Measurements from ENCODE around the gene ASB2. TPM values are rescaled to one million over a fixed set of nuclear protein-coding genes. Genes with fewer than 3 reads are reported as not detected.

ASB2 gene
- total RNA-seq, 2 donors from 2014 or later: 10.3 to 17.4 TPM

DNA sequence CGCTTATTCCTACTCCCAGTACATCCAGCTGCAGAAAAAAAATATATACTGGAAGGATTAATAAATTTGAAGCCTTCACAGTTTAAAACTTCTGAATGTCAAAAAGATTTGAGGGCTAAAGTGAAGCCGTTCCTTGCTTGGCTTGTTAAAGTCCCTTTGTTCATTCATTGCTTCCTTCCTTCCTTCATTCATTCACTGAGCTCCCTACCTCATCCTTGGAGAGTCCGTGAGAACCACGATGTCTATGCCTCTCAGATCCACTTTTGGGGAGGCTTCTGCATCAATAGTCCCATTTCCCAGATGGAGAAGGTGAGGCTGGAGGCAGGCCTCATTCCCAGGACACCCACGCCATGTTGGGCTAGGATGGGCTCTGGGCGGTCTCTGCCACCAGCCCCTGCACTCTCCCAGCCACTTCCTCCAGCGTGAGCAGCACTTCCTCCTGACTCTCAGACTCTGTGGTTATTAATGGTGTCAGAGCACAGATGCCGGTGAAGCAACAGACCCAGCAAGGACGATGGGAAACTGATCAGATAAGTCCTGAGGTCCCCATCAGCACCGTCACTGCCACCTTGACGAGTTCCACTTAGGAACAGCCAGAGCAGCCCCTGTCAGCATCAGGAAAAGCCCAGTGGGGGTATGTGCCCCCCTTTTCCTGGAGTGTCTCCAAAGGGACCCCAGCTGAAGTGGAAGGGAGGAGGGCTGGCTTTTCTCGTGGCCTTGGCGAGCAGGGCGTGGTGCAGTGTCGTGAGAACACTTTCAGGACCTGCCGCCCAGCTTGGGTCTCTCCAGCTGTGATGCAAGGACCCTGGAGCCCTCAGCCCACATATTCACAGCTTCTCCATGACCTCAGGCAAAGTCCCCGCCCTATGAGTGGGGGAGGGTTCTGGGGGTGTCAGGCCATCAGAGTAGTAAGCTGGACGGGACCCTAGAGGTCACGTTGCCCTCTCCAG, 21.2 kb downstream of the ASB2 start:
- TF ChIP-seq POLR2AphosphoS5 (IDR thresholded peaks at IDR 0.05): no peak
- no peak overlapping the region for H3K4me3 ChIP-seq
- H3K9me3 ChIP-seq: no peaks in the 10 kb centered on the region
- 71% methylated on average over 19 of the region's 19 CpGs for WGBS
- no peak for DNase-seq (ENCODE audit: low spot score)
- no peaks in the 10 kb centered on the region for H3K36me3 ChIP-seq
- no peaks in the 10 kb centered on the region for H3K4me1 ChIP-seq (replicated peaks)
- intact Hi-C loops (cut with DNase I): no loop called here
- no peaks in the 10 kb centered on the region for H3K27me3 ChIP-seq (replicated peaks; ENCODE audit: insufficient read depth)
- no peak overlapping the region for H3K27ac ChIP-seq

DNA sequence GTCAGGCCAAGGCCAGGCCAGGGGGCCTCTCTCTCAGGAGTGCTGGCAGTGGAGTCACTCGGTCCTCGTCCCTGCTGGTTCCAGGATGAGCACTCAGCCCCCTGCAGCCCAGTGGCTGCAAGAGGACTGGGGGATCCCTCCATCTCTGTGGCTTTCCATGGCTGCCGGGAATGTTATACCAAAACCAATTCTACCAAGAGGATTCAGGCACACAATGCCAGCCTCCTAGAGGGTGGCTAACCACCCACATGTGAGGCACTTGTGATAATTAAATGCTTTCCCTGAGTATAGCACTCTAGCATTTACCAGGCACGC, 21.9 kb downstream of the ASB2 start:
- H3K9me3 ChIP-seq: no peaks in the 10 kb centered on the region
- WGBS: 88% methylated on average over 4 of the region's 4 CpGs
- no peak for DNase-seq (ENCODE audit: low spot score)
- no peaks in the 10 kb centered on the region for H3K27me3 ChIP-seq (replicated peaks; ENCODE audit: insufficient read depth)
- TF ChIP-seq CTCF (IDR thresholded peaks at IDR 0.05): no peak
- no peak for TF ChIP-seq POLR2A (IDR thresholded peaks at IDR 0.05)
- TF ChIP-seq POLR2AphosphoS5 (IDR thresholded peaks at IDR 0.05): no peak
- H3K27ac ChIP-seq: no peak overlapping the region
- H3K4me3 ChIP-seq: no peak overlapping the region
- no peaks in the 10 kb centered on the region for H3K36me3 ChIP-seq
- H3K4me1 ChIP-seq (replicated peaks): no peaks in the 10 kb centered on the region
- intact Hi-C loops (cut with DNase I): no loop called here

DNA sequence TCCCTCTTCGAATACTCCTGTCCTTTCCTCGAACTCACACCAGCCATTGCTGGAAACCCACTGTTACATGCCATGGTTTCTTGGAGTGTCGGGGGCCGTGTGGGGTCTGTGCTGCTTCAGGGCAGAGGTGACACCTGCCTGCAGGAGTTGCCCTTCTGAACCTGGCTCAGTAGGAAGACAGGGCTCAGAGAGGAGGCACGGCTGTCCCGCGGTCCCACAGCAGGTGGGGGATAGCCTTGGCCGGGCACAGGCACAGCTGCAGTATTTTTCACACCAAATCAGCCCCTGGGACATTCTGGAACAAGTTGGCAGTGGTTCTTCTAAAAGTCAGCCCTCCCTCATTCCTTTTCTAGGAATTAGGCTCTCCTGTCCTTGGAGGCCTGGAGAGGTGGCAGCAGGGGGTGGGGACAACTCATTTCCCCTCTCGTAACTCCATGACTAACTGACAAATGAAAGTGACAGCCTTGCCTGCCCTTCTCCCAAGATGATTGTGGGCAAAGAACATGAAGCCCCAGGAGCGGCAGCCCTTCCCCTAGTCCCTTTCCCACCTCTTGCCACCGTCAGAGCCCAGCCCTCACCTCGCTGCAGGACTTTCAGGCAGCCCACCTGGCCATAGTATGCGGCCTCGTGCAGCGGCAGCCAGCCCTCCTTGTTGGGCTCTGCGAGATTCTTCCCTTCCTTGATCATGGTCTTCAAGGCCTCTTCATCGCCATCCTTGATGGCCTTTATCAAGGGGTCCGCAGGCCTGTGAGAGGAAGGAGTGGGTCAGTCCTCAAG, 22.4 kb downstream of the ASB2 start:
- Histone ChIP-seq H3K36me3 (no peaks in the 10 kb centered on the region), H3K4me1 (replicated peaks) (no peaks in the 10 kb centered on the region), H3K27me3 (replicated peaks; ENCODE audit: insufficient read depth) (no peaks in the 10 kb centered on the region), H3K27ac (no peak overlapping the region), H3K4me3 (no peak overlapping the region), H3K9me3 (no peaks in the 10 kb centered on the region)
- TF ChIP-seq POLR2A (IDR thresholded peaks at IDR 0.05) (no peak), POLR2AphosphoS5 (IDR thresholded peaks at IDR 0.05) (no peak), CTCF (IDR thresholded peaks at IDR 0.05) (no peak)
- no peak for DNase-seq (ENCODE audit: low spot score)
- intact Hi-C loops (cut with DNase I): no loop called here
- 84% methylated on average over 18 of the region's 18 CpGs for WGBS

GRCh38 chr14:93953263-93953662, 23.1 kb downstream of the ASB2 start:
- no peaks in the 10 kb centered on the region for H3K27me3 ChIP-seq (replicated peaks; ENCODE audit: insufficient read depth)
- H3K27ac ChIP-seq: no peak overlapping the region
- H3K36me3 ChIP-seq: no peaks in the 10 kb centered on the region
- no peaks in the 10 kb centered on the region for H3K9me3 ChIP-seq
- H3K4me3 ChIP-seq: no peak overlapping the region
- 69% methylated on average over 14 of the region's 14 CpGs for WGBS
- H3K4me1 ChIP-seq (replicated peaks): no peaks in the 10 kb centered on the region
- no peak for DNase-seq (ENCODE audit: low spot score)
- intact Hi-C loops (cut with DNase I): no loop called here
- no peak for TF ChIP-seq CTCF (IDR thresholded peaks at IDR 0.05)
- TF ChIP-seq POLR2AphosphoS5 (IDR thresholded peaks at IDR 0.05): no peak
- no peak for TF ChIP-seq POLR2A (IDR thresholded peaks at IDR 0.05)

DNA sequence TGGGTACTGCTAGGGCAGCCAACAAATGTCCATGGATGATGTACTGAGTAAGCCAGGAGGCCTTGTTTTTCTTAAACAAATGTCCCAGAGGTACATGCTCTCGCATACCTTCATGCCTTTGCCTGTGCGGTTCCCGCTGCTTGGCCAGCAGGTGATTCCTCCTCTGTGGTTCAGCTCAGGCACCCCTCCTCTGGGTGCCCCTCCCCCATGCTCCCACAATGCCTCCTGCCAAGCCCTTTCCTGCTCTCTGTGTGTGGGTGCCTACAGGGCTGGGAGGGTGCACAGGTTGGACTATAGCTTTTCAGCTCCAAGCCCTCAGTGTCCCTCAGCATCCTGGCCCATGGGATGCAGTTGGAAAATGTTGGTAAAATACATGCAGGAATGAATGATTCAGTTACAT, 23.5 kb downstream of the ASB2 start:
- Histone ChIP-seq H3K4me1 (replicated peaks) (no peaks in the 10 kb centered on the region), H3K36me3 (no peaks in the 10 kb centered on the region), H3K9me3 (no peaks in the 10 kb centered on the region), H3K4me3 (no peak overlapping the region), H3K27ac (no peak overlapping the region), H3K27me3 (replicated peaks; ENCODE audit: insufficient read depth) (no peaks in the 10 kb centered on the region)
- 77% methylated on average over 3 of the region's 3 CpGs for WGBS
- intact Hi-C loops (cut with DNase I): no loop called here
- DNase-seq (ENCODE audit: low spot score): no peak
- TF ChIP-seq POLR2A (IDR thresholded peaks at IDR 0.05): no peak
- no peak for TF ChIP-seq CTCF (IDR thresholded peaks at IDR 0.05)
- TF ChIP-seq POLR2AphosphoS5 (IDR thresholded peaks at IDR 0.05): no peak

All from prostate gland (tissue), 2 donors.